ENCODE data around the gene C16orf89. TPM values are rescaled to one million over a fixed set of nuclear protein-coding genes. Genes with fewer than 3 reads are reported as not detected.
A peak's percentile ranks its signal among the peaks of the same experiment; 100 is the strongest.
"Not testable (repeated sequence)": the region's sequence is repeated elsewhere in the genome, so short reads cannot be mapped to it uniquely, and the experiment has no call there.

The C16orf89 gene
- total RNA-seq, 2 experiments from 2014 or later, result not detected

DNA sequence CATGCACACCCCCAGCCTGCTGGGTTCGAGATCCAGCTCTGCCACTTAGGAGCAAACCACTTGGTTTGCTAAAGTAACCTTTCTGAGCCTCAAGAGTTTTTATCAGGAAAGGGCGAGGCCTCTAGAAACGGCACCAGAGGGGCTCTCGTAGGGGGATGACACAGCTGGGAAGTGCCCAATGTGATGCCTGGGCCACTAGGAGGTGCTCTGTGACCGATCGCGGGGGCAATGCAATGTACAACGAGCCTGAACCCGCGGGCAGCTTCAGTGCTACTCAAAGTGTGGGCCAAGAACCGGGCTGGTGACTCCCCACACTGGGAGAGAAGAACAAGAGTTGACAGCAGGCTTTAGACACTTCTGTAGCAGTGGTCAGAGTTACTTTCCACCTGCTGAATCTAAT, 9.4 kb downstream of the C16orf89 start:
- Mint-ChIP-seq H3K27me3 (no peaks in the 10 kb centered on the region), H3K36me3 (ENCODE audit: low read depth) (no peaks in the 10 kb centered on the region), H3K27ac (no peak overlapping the region), H3K9me3 (ENCODE audit: low read depth) (no peaks in the 10 kb centered on the region), H3K4me1 (no peaks in the 10 kb centered on the region), H3K4me3 (no peak overlapping the region)
- peak; percentile 73 for DNase-seq
- POLR2A ChIA-PET, result no interaction called here
- CTCF ChIA-PET, result interaction anchor here (0.6 to 1.7 kb wide), 8 partner anchors 9 to 176 kb away, joined by 3 to 6 read pairs (median 4); no protein-coding TSS in a partner anchor
- peak; percentile 93 for ATAC-seq
- intact Hi-C loops (cut with DNase I, micrococcal nuclease), result loop anchor here (1.0 to 2.0 kb wide), 2 partner anchors 36 kb away; no protein-coding TSS in a partner anchor

DNA sequence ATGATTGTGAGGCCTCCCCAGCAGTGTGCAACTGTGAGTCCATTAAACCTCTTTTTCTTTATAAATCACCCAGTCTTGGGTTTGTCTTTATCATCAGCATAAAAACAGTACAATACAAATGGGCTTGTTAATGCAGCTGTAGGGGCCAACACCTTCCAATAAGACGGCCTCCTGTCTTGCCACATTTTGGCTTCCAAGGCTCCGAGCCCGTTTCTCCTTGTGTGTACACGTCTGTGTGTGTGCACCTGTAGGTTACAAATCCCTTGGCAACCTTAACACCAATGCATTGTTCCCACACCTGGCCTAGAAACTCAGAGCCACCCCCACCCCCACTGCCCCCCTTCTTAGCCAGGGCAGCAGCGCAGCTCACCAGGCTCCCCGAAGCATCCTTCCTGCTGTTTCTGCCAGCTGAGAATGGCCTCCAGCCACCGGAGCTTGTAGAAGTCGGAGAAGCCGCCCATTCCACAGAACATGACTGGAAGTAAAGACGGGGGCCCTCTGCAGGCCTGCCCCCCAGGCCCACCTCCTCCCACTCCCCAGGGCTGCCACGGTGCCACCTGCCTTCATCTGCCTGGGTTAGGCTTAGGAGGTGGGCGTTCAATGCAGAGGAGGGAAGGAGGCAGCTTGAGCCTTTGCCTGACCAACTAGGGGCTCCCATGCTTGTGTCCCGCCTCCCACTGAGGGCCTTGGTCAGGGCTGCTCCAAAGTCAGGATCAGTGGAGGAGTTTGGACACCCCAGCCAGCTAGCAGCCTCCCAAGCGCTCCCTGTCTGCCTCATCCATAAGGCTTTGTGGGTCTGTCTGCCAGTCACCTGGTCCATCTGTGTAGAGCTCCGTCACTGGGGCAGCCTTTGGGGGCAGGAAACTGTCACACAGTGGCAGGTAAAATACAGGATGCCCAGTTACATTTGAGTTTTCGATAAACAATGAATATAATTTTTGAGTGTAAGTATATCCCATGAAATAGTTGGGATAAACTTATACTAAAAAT, 10.6 kb downstream of the C16orf89 start:
- CTCF ChIA-PET, result no interaction called here
- POLR2A ChIA-PET, result no interaction called here
- no peak overlapping the region for H3K27ac Mint-ChIP-seq
- no peaks in the 10 kb centered on the region for H3K27me3 Mint-ChIP-seq
- intact Hi-C loops (cut with DNase I, micrococcal nuclease), result no loop called here
- no peak overlapping the region for H3K4me3 Mint-ChIP-seq
- no peaks in the 10 kb centered on the region for H3K36me3 Mint-ChIP-seq (ENCODE audit: low read depth)
- no peak for DNase-seq
- no peaks in the 10 kb centered on the region for H3K4me1 Mint-ChIP-seq
- ATAC-seq, result no peak
- H3K9me3 Mint-ChIP-seq (ENCODE audit: low read depth), result no peaks in the 10 kb centered on the region

DNA sequence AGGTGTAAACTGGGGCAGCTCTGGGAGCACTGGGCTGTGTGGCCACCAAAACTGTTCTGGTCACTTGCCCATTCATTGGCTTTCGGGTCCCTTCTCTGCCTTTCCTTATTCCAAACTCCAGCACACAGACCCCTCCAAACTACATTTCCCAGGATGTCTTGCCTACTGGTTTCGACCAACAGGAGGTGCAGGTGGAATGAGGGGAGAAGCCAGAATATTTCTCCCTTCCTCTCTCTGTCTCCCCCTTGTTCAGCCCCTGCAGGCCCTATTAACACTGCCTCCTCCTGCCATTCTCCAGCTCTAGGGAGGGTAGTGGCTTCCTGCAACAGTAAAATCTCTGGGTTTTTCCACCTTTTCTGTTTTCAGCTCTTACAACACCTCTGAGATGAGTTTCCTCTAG, 18.8 kb downstream of the C16orf89 start:
- no peak overlapping the region for H3K27ac Mint-ChIP-seq
- no peaks in the 10 kb centered on the region for H3K9me3 Mint-ChIP-seq (ENCODE audit: low read depth)
- POLR2A ChIA-PET, result no interaction called here
- H3K36me3 Mint-ChIP-seq (ENCODE audit: low read depth), result no peaks in the 10 kb centered on the region
- H3K27me3 Mint-ChIP-seq, result no peaks in the 10 kb centered on the region
- DNase-seq (no peak), ATAC-seq (no peak)
- no peak overlapping the region for H3K4me3 Mint-ChIP-seq
- intact Hi-C loops (cut with DNase I, micrococcal nuclease), result no loop called here
- CTCF ChIA-PET, result interaction anchor here (0.5 kb wide), 1 partner anchor 726 kb away, joined by 4 read pairs; no protein-coding TSS in a partner anchor
- no peaks in the 10 kb centered on the region for H3K4me1 Mint-ChIP-seq

DNA sequence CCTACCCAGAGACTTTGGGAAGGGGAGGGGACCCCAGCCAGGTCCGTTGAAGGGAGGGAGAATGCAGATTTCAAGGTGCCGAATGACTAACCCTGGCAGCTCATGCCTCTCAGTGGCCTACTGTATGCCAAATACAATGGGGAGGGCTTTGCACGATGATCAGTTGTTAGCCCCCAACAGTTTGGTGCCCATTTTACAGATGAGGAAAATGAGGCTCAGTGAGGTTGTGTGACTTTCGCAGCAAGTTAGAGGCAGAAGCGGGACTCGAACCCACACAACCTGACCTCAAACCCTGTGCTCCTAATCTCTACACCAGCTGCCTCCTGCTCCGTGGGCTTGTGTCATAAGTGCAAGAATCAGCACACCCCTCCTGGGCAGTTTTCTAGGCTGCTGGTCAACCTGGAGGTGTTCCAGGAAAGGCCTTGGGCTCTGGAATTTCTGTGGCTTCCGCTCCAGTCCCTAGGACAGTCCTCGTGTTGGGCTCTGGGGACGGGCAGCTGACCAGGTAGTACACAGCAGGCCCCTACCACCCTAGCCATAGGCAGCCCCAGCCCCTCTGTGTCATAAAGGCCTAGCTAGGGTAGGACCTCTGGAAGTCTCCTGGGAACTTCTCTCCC, 20.1 kb downstream of the C16orf89 start:
- ATAC-seq, result no peak
- intact Hi-C loops (cut with DNase I, micrococcal nuclease), result no loop called here
- ChIA-PET POLR2A (interaction anchor here (0.7 kb wide), 1 partner anchor 8 kb away, joined by 3 read pairs; no protein-coding TSS in a partner anchor), CTCF (no interaction called here)
- Mint-ChIP-seq H3K27me3 (peaks cover 2% of the 10 kb centered on the region), H3K4me3 (no peak overlapping the region), H3K4me1 (peaks cover 2% of the 10 kb centered on the region), H3K27ac (no peak overlapping the region), H3K9me3 (ENCODE audit: low read depth) (no peaks in the 10 kb centered on the region), H3K36me3 (ENCODE audit: low read depth) (no peaks in the 10 kb centered on the region)
- DNase-seq, result no peak

DNA sequence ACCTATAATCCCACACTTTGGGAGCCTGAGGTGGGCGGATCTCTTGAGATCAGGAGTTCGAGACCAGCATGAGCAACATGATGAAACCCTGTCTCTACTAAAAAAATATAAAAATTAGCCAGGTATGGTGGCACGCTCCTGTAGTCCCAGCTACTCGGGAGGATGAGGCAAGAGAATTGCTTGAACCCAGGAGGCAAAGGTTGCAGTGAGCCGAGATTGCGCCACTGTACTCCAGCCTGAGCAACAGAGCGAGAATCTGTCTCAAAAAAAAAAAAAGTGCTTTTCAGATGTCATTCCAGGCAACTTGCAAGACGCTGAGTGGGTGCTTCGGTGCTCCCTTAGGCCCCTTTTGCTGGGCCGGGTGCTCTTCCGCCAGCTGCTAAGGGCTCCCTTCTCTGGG, 21.2 kb downstream of the C16orf89 start:
- H3K27me3 Mint-ChIP-seq; H3K4me1 Mint-ChIP-seq; H3K4me3 Mint-ChIP-seq; POLR2A ChIA-PET; H3K36me3 Mint-ChIP-seq (ENCODE audit: low read depth); ATAC-seq; DNase-seq; intact Hi-C loops (cut with DNase I, micrococcal nuclease); H3K27ac Mint-ChIP-seq; H3K9me3 Mint-ChIP-seq (ENCODE audit: low read depth): not testable (repeated sequence)
- CTCF ChIA-PET, result interaction anchor here (1.2 kb wide), 1 partner anchor 12 kb away, joined by 6 read pairs; no protein-coding TSS in a partner anchor

DNA sequence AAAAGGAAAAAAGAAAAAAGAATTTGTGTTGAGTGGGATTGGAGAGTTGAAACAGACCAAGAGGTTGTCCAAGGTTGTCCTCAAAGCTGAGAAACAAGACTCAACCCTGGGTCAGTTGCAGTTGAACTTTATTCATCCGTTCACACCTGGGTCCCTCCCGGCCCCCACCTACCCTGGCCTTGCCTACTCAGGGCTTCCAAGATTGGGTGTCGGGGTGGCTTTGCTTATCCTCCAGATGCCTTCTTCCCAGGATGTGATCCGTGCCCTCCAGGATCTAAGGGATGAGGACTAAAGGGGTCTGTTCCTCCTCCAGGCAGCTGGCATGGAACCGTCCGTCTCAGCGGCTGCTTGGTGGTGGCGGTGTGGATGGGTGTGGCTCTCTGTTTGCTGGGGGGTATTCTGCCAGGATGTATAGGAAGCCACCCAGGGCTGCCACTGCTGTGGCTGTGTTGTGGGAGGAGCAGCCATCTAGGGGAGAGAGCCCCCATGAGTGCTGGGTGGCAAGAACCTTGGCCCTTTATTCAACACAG, 21.7 kb downstream of the C16orf89 start:
- no peak overlapping the region for H3K4me3 Mint-ChIP-seq
- H3K27me3 Mint-ChIP-seq, result peaks cover 2% of the 10 kb centered on the region
- ChIA-PET CTCF (interaction anchor here (1.2 kb wide), 1 partner anchor 12 kb away, joined by 6 read pairs; no protein-coding TSS in a partner anchor), POLR2A (no interaction called here)
- ATAC-seq (no peak), DNase-seq (no peak)
- no peak overlapping the region for H3K27ac Mint-ChIP-seq
- H3K9me3 Mint-ChIP-seq (ENCODE audit: low read depth), result no peaks in the 10 kb centered on the region
- peaks cover 2% of the 10 kb centered on the region for H3K4me1 Mint-ChIP-seq
- no peaks in the 10 kb centered on the region for H3K36me3 Mint-ChIP-seq (ENCODE audit: low read depth)
- intact Hi-C loops (cut with DNase I, micrococcal nuclease), result no loop called here

DNA sequence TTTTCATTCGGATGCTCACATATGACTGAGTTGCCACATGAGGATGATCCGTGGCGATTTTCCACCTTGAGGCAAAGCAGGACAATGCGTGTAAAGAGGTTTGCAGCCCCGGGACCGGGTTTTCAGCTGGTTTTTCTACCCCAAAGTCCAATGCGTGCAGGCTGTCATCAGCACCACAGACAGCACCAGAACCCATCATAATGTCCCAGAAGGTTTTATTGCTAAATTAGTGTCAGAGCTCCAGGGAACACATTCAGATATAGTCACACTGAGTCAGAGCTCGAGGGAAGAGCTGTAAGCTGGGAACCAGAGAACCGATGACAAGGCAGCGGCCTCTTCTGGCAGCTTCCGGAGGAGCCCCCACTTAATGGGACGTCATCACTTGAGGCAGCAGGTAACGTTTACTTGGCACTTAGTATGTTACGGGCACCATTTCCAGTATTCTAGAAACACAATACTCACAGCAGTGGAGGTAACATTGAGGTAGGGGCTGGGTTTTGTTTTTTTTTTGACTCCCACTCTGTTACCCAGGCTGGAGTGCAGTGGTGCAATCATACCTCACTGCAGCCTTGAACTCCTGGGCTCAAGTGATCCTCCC, 23.1 kb downstream of the C16orf89 start:
- peaks cover 2% of the 10 kb centered on the region for H3K4me1 Mint-ChIP-seq
- ChIA-PET CTCF (no interaction called here), POLR2A (no interaction called here)
- H3K36me3 Mint-ChIP-seq (ENCODE audit: low read depth), result no peaks in the 10 kb centered on the region
- H3K27me3 Mint-ChIP-seq, result peaks cover 2% of the 10 kb centered on the region
- H3K27ac Mint-ChIP-seq, result no peak overlapping the region
- DNase-seq (no peak), ATAC-seq (no peak)
- intact Hi-C loops (cut with DNase I, micrococcal nuclease), result no loop called here
- no peaks in the 10 kb centered on the region for H3K9me3 Mint-ChIP-seq (ENCODE audit: low read depth)
- no peak overlapping the region for H3K4me3 Mint-ChIP-seq

DNA sequence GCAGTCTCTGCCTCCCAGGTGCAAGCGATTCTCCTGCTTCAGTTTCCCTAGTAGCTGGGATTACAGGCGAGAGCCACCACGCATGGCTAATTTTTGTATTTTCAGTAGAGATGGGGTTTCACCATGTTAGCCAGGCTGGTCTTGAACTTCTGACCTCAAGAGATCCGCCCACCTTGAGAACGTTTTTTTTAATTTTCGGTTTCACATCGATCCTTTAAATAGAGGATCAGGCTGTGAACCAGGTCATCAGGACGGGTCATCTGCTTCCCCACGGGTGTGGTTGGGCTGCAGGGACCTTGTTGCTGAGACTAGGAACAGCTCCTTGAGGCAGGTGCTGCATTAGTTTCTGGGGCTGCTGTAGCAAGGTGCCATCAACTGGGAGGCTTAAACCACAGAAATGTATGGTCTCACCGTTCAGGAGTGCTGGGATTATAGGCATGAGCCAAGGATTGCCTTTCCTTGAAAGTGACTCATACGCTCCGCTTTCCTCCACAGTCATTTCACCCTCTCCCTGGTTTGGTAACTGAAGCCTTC, 24.1 kb downstream of the C16orf89 start:
- Mint-ChIP-seq H3K4me1 (peaks cover 2% of the 10 kb centered on the region), H3K9me3 (ENCODE audit: low read depth) (no peaks in the 10 kb centered on the region), H3K27me3 (peaks cover 2% of the 10 kb centered on the region), H3K27ac (no peak overlapping the region), H3K36me3 (ENCODE audit: low read depth) (no peaks in the 10 kb centered on the region), H3K4me3 (no peak overlapping the region)
- ChIA-PET CTCF (no interaction called here), POLR2A (no interaction called here)
- ATAC-seq, result no peak
- DNase-seq, result no peak
- intact Hi-C loops (cut with DNase I, micrococcal nuclease), result no loop called here

DNA sequence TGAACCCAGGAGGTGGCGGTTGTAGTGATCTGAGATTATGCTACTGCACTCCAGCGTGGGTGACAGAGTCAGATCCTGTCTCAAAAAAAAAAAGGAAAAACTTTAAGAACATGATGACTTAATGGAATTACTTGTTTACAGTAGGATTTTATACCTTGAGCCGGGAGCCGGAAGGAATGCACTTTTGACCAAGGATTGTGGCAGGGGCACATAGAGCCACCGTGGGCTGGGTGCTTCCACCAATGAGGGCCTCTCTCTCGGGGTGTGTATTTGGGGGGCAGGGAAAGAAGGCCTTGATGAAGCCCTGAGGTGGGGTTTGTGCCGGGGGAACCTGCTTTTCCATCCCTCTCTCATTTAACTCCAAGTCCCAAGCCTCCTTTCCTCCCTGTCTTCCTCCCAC, 25.3 kb downstream of the C16orf89 start:
- no peaks in the 10 kb centered on the region for H3K9me3 Mint-ChIP-seq (ENCODE audit: low read depth)
- H3K4me1 Mint-ChIP-seq, result peaks cover 2% of the 10 kb centered on the region
- ATAC-seq (no peak), DNase-seq (no peak)
- ChIA-PET POLR2A (no interaction called here), CTCF (no interaction called here)
- H3K36me3 Mint-ChIP-seq (ENCODE audit: low read depth), result no peaks in the 10 kb centered on the region
- no peak overlapping the region for H3K27ac Mint-ChIP-seq
- intact Hi-C loops (cut with DNase I, micrococcal nuclease), result no loop called here
- H3K27me3 Mint-ChIP-seq, result peaks cover 2% of the 10 kb centered on the region
- no peak overlapping the region for H3K4me3 Mint-ChIP-seq

DNA sequence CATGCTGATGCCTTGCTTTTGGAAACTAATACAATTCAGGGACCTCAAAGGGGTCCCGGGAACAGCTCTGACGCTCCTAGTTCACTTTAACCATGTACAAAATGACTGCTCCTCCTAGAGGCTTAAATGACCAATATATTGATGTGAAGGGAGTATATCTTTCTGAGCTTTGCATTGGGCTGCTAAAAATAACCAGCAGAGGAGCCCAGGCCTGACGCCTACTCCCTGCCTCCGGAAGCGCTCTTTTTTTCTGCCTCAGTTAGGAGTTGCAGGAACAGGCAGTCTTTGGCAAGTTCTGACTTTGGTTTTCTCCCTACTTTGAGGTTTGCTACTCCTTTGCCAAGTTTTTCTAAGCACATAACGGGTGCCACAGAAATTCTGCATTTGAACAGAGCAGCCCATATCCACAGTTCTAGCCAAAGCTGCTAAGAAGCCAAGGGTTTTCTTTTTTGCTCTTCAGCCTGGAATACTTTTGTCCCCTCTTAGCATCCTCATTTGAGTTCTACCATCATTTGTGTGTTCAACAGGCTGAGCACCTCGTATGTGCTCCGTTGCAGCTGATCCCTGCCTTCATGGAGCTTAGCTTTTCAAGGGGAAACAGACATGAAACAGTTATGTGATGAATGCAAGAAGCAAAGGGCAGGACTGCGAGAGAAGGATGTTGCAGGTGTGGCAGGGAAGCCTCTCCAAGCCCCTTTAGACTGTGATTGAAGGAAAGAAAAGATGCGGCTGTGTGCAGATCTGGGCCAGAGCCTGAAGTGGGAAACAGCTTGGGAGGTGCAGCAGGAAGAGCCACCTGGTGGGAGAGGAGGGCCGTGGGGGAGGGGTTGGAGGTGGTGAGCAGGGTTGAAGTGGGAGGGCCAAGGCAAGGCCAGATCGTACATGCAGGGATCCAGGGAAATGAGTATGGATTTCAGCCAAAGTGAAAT, 29.3 kb downstream of the C16orf89 start:
- H3K4me3 Mint-ChIP-seq, result no peak overlapping the region
- DNase-seq (no peak), ATAC-seq (no peak)
- intact Hi-C loops (cut with DNase I, micrococcal nuclease), result loop anchor here in 1 of 2 experiments (10.0 kb wide), 1 partner anchor 412 kb away; the partner anchor contains the start of gene MGRN1
- H3K36me3 Mint-ChIP-seq (ENCODE audit: low read depth), result no peaks in the 10 kb centered on the region
- peaks cover 20% of the 10 kb centered on the region for H3K4me1 Mint-ChIP-seq
- ChIA-PET POLR2A (no interaction called here), CTCF (interaction anchor here (0.6 to 1.1 kb wide), 3 partner anchors 20 to 77 kb away, joined by 3 to 6 read pairs (median 3); no protein-coding TSS in a partner anchor)
- H3K27me3 Mint-ChIP-seq, result peaks cover 2% of the 10 kb centered on the region
- H3K9me3 Mint-ChIP-seq (ENCODE audit: low read depth), result no peaks in the 10 kb centered on the region
- no peak overlapping the region for H3K27ac Mint-ChIP-seq
